Adipocyte (in vitro differentiated cells): Measurements from ENCODE around the gene RNF141.

Experiments used
- DNase-seq: peaks from one replicate; pipeline ENCODE4 v3.0.0-alpha.2; 2015; ENCODE audit warnings: low read depth
- H3K27me3 ChIP-seq: replicated peaks from 2 replicates; pipeline ENCODE4 v1.7.0; 2013; ENCODE audit warnings: mild to moderate bottlenecking, low read length, moderate library complexity; ENCODE audit not compliant: control insufficient read depth, insufficient read depth
- H3K36me3 ChIP-seq: 2 replicates; pipeline ENCODE4 v1.7.0; 2013; ENCODE audit warnings: low read length, mild to moderate bottlenecking, moderate library complexity; ENCODE audit not compliant: control insufficient read depth, insufficient read depth, severe bottlenecking
- H3K4me1 ChIP-seq: 2 replicates; pipeline ENCODE4 v1.7.0; 2013; ENCODE audit warnings: mild to moderate bottlenecking, low read length, moderate library complexity; ENCODE audit not compliant: control insufficient read depth, insufficient read depth
- H3K4me3 ChIP-seq: 2 replicates; pipeline ENCODE4 v1.7.0; 2013; ENCODE audit warnings: mild to moderate bottlenecking, low read length, moderate library complexity
- H3K9ac ChIP-seq: 2 replicates; pipeline ENCODE4 v1.7.0; 2013; ENCODE audit warnings: mild to moderate bottlenecking, low read length, moderate library complexity
- H3K9me3 ChIP-seq: 2 replicates; pipeline ENCODE4 v1.7.0; 2013; ENCODE audit warnings: mild to moderate bottlenecking, low read length, moderate library complexity; ENCODE audit not compliant: control insufficient read depth

The RNF141 gene

GRCh38 chr11:10487002-10487647, 53.9 kb downstream of the RNF141 start:
- H3K9ac ChIP-seq = no peak overlapping the region
- no peaks in the 10 kb centered on the region for H3K27me3 ChIP-seq
- no peak overlapping the region for H3K4me3 ChIP-seq
- H3K4me1 ChIP-seq = peaks cover 23% of the 10 kb centered on the region
- no peaks in the 10 kb centered on the region for H3K9me3 ChIP-seq
- DNase-seq = no peak
- H3K36me3 ChIP-seq = peaks cover 26% of the 10 kb centered on the region

- DNase-seq = no peak
- H3K9me3 ChIP-seq = no peaks in the 10 kb centered on the region
- no peaks in the 10 kb centered on the region for H3K27me3 ChIP-seq
- H3K4me1 ChIP-seq = peaks cover 15% of the 10 kb centered on the region
- H3K4me3 ChIP-seq = no peak overlapping the region
- H3K36me3 ChIP-seq = peaks cover 28% of the 10 kb centered on the region
- no peak overlapping the region for H3K9ac ChIP-seq
These were observed 54.7 kb downstream of the RNF141 start for GRCh38 chr11:10486161-10486840.

- no peak overlapping the region for H3K9ac ChIP-seq
- H3K27me3 ChIP-seq = no peaks in the 10 kb centered on the region
- peaks cover 9% of the 10 kb centered on the region for H3K4me1 ChIP-seq
- no peak for DNase-seq
- no peak overlapping the region for H3K4me3 ChIP-seq
- H3K36me3 ChIP-seq = peaks cover 28% of the 10 kb centered on the region
- H3K9me3 ChIP-seq = no peaks in the 10 kb centered on the region
These were observed 55.3 kb downstream of the RNF141 start for GRCh38 chr11:10485646-10486045.

- H3K27me3 ChIP-seq = no peaks in the 10 kb centered on the region
- no peaks in the 10 kb centered on the region for H3K4me1 ChIP-seq
- H3K9me3 ChIP-seq = no peaks in the 10 kb centered on the region
- no peak overlapping the region for H3K9ac ChIP-seq
- H3K4me3 ChIP-seq = no peak overlapping the region
- peaks cover 31% of the 10 kb centered on the region for H3K36me3 ChIP-seq
- DNase-seq = no peak
These were observed 56.4 kb downstream of the RNF141 start for GRCh38 chr11:10484461-10485180.

GRCh38 chr11:10483584-10483983, 57.4 kb downstream of the RNF141 start:
- Histone ChIP-seq H3K36me3 (peaks cover 31% of the 10 kb centered on the region), H3K27me3 (no peaks in the 10 kb centered on the region), H3K4me3 (no peak overlapping the region), H3K4me1 (peaks cover 7% of the 10 kb centered on the region), H3K9me3 (no peaks in the 10 kb centered on the region), H3K9ac (no peak overlapping the region)
- DNase-seq = no peak

GRCh38 chr11:10483174-10483573, 57.8 kb downstream of the RNF141 start:
- H3K9ac ChIP-seq = no peak overlapping the region
- H3K27me3 ChIP-seq = no peaks in the 10 kb centered on the region
- peaks cover 31% of the 10 kb centered on the region for H3K36me3 ChIP-seq
- H3K9me3 ChIP-seq = no peaks in the 10 kb centered on the region
- H3K4me1 ChIP-seq = peaks cover 11% of the 10 kb centered on the region
- H3K4me3 ChIP-seq = no peak overlapping the region
- no peak for DNase-seq

GRCh38 chr11:10481560-10482349, 59.2 kb downstream of the RNF141 start:
- H3K4me3 ChIP-seq = no peak overlapping the region
- no peaks in the 10 kb centered on the region for H3K9me3 ChIP-seq
- H3K27me3 ChIP-seq = no peaks in the 10 kb centered on the region
- peaks cover 21% of the 10 kb centered on the region for H3K36me3 ChIP-seq
- no peak overlapping the region for H3K9ac ChIP-seq
- peaks cover 11% of the 10 kb centered on the region for H3K4me1 ChIP-seq
- DNase-seq = no peak

- peaks cover 19% of the 10 kb centered on the region for H3K36me3 ChIP-seq
- peaks cover 11% of the 10 kb centered on the region for H3K4me1 ChIP-seq
- H3K4me3 ChIP-seq = no peak overlapping the region
- no peaks in the 10 kb centered on the region for H3K9me3 ChIP-seq
- DNase-seq = no peak
- no peak overlapping the region for H3K9ac ChIP-seq
- no peaks in the 10 kb centered on the region for H3K27me3 ChIP-seq
These were observed 60.2 kb downstream of the RNF141 start for GRCh38 chr11:10480760-10481159.

- Histone ChIP-seq H3K4me3 (no peak overlapping the region), H3K27me3 (no peaks in the 10 kb centered on the region), H3K9me3 (no peaks in the 10 kb centered on the region), H3K9ac (no peak overlapping the region), H3K4me1 (peaks cover 11% of the 10 kb centered on the region), H3K36me3 (peaks cover 20% of the 10 kb centered on the region)
- no peak for DNase-seq
These were observed 61.0 kb downstream of the RNF141 start for GRCh38 chr11:10480026-10480425.

GRCh38 chr11:10478574-10479550, 62.1 kb downstream of the RNF141 start:
- no peak for DNase-seq
- no peak overlapping the region for H3K4me3 ChIP-seq
- peaks cover 24% of the 10 kb centered on the region for H3K36me3 ChIP-seq
- peaks cover 11% of the 10 kb centered on the region for H3K4me1 ChIP-seq
- no peaks in the 10 kb centered on the region for H3K9me3 ChIP-seq
- H3K27me3 ChIP-seq = no peaks in the 10 kb centered on the region
- no peak overlapping the region for H3K9ac ChIP-seq
